Measurements from ENCODE around the gene ADAMTSL2.

The ADAMTSL2 gene

DNA sequence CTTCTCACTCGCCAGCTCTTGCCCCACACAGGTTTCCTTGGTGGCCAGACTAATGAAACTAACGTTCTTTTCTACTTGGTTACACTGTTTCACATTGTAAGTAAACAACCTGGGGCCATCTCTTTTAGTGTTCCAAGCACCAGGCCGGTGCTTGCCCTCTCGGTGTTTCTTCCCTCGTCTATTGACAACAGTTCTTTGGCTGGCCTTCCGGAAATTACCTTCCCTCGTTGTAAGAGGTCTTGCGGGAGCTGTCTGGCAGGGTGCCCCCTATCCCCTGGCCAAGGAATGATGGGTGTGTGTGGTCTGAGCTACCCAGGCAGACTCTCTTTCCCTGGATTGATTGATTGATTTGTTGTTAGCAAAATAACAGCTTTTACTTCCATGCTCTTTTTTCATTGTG lies 8.8 kb upstream of the ADAMTSL2 start:
- no peak overlapping the region for H3K4me3 ChIP-seq (ENCODE audit: low read depth, low read length)
- TF ChIP-seq, protein P1, sequence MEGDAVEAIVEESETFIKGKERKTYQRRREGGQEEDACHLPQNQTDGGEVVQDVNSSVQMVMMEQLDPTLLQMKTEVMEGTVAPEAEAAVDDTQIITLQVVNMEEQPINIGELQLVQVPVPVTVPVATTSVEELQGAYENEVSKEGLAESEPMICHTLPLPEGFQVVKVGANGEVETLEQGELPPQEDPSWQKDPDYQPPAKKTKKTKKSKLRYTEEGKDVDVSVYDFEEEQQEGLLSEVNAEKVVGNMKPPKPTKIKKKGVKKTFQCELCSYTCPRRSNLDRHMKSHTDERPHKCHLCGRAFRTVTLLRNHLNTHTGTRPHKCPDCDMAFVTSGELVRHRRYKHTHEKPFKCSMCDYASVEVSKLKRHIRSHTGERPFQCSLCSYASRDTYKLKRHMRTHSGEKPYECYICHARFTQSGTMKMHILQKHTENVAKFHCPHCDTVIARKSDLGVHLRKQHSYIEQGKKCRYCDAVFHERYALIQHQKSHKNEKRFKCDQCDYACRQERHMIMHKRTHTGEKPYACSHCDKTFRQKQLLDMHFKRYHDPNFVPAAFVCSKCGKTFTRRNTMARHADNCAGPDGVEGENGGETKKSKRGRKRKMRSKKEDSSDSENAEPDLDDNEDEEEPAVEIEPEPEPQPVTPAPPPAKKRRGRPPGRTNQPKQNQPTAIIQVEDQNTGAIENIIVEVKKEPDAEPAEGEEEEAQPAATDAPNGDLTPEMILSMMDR (IDR thresholded peaks at IDR 0.05; ENCODE audit: low read depth, low read length) = no peak

DNA sequence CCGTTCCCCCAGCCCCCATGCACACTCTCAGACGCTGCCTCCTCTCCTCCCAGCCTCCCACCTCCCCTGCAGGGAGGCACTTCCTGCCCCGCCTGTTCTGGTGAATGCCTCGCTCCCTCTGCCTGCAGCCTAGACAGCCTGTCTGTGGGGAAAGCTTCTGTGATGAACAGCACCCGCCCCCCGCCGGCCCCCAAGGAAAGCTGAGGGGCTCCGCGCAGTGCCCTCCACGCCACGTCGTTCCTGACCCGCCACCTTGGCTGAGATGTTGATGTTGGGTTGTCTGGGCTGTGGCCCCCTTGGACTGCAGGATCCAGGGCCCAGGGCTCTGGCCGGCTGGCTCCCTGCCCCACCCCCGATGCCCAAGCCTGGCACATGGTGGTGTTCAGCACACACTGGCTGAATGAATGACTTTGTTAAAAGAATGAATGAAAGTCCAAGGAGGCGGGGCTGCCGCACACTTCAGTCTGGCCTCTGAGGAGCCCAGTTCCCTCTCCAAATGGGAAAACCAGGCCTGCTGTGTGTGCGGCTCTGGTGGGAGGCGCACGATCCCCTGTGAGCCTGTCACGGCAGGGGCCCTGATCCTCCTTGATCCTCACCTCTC lies 7.7 kb upstream of the ADAMTSL2 start:
- TF ChIP-seq, protein P1 (IDR thresholded peaks at IDR 0.05; ENCODE audit: low read depth, low read length) = no peak

DNA sequence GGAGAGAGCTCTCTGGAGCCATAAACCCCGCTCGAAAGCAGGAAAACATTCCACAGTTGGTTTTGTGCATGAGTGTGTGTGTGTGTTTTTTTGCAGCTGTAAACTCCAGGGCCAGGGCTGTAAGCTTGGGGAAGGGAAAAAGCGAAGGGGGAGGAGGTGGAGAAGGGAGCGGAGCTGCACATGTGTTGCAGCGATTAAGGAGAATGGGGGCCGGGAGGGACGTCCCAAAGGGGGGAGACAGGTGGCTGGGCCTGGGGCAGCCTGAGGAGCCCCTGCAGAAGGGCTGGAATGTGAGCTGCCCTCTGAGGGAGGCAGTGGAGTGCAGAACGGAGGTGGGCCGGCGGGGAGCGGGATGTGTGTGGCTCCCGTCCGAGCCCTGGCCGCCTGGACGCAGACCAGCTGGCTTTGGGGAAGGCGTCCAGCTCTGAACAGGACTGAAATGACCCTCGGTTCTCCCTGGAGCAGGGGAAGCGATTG lies 7.0 kb upstream of the ADAMTSL2 start:
- TF ChIP-seq, protein P1 (IDR thresholded peaks at IDR 0.05; ENCODE audit: low read depth, low read length) = no peak
- no peak overlapping the region for H3K4me3 ChIP-seq (ENCODE audit: low read depth, low read length)

More for the DNA sequence above, 7.7 kb upstream of the ADAMTSL2 start:
- no peak overlapping the region for H3K4me3 ChIP-seq (ENCODE audit: low read depth, low read length)

DNA sequence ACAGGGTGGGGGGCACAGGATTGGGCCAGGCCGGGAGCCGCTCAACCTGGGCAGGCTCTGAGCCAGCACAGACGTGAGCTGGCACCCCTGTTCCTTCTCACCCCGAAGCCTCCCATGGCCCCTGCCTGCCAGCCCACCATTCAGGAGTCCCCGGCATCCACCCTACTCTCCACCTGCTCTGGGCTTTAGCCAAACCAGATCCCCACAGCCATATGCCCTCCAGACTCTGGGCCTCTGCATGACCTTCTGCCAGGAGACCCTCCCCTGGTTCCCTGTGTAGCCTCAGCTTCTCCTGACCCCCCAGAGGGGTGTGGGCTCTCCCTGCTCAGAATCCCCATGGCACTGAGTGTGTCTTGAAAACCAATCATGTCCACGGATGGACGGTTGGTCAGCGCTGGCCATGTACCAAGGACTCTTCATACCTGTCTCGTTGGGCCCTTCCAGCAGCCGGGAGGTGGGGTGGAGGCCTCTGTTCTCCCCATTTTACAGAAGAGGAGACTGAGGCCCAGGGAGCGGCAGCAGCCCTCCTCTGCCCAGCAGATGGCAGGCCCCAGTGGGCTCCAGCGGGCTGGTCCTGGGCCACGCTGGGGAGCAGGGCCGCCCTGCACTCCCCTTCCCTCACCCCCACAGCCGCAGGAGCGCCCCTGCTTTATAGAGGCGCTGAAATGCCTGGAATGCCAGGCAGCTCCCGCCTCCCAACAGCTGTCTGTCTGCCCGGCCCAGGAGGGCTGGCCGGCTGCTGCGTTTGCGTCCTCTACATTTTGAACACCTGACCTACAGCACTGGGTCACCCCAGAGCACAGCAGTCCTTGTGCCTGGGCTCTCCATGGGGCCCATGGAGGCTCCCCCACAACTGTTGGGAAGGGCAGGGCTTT lies 6.3 kb upstream of the ADAMTSL2 start:
- TF ChIP-seq, protein P1 (IDR thresholded peaks at IDR 0.05; ENCODE audit: low read depth, low read length) = no peak
- no peak overlapping the region for H3K4me3 ChIP-seq (ENCODE audit: low read depth, low read length)

DNA sequence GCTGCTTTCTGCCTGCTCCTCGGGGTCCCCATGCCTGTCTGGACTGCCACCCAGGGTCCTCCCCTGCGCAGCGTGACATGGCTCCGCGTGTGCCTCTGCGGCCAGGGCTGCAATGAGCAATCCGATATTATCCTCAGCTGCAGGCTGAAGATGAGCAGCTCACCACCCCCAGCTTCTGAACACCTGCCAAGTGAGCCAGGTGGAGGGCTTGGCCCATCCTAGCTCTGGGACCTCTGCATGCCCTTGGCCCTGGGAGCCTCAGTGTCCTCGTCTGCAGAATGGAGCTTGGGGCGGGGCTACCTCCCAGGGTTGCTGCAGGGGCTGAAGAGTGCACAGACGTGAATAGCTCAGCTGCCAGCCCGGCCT lies 5.6 kb upstream of the ADAMTSL2 start:
- H3K4me3 ChIP-seq (ENCODE audit: low read depth, low read length) = no peak overlapping the region
- TF ChIP-seq, protein P1 (IDR thresholded peaks at IDR 0.05; ENCODE audit: low read depth, low read length) = no peak

DNA sequence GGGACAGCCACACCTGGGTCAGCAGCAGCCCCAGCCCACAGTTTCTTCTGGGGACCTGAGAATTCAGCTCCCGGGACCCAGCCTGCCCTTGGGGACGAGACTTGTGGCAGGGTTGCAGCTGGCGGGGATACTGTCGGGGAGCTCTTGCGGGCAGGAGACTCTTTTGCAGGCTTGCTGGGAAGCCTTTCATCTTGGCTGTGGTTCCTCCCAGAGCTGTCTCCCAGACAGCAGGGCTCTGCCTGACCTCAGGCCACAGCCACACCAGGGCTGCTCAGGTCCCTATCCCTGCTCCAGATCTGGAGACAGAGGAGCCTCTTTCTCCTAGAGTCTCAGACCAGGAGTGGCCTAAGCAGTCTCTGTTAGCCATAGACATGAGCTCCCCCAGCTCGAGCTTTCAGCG lies 5.0 kb upstream of the ADAMTSL2 start:
- no peak overlapping the region for H3K4me3 ChIP-seq (ENCODE audit: low read depth, low read length)
- TF ChIP-seq, protein P1 (IDR thresholded peaks at IDR 0.05; ENCODE audit: low read depth, low read length) = no peak

DNA sequence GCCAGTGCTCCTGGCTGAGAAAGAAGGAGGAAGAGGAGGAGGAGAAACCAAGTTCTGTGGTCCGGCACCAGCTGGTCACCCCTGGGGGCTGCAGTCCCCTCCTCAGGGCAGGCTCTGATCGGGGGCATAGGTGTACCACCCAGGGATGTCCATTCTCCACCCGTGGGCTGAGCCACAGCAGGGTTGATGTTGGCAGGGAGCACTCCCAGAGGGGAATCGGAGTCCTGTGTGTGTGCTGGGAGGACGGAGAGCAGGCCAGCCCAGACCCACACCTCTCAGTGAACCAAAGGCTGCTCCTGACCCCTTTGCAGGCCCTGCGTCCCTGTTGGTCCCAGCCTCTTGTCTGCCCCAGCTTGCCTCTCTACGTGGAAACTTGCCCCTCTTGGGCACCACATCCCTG lies 4.6 kb upstream of the ADAMTSL2 start:
- TF ChIP-seq, protein P1 (IDR thresholded peaks at IDR 0.05; ENCODE audit: low read depth, low read length) = no peak
- H3K4me3 ChIP-seq (ENCODE audit: low read depth, low read length) = no peak overlapping the region

Measured in WI38 (cell line).